ENCODE data around the gene OR1A2. TPM values are rescaled to one million over a fixed set of nuclear protein-coding genes. Genes with fewer than 3 reads are reported as not detected.

The OR1A2 gene
- total and polyA plus RNA-seq, 2 experiments from 2014 or later: not detected

DNA sequence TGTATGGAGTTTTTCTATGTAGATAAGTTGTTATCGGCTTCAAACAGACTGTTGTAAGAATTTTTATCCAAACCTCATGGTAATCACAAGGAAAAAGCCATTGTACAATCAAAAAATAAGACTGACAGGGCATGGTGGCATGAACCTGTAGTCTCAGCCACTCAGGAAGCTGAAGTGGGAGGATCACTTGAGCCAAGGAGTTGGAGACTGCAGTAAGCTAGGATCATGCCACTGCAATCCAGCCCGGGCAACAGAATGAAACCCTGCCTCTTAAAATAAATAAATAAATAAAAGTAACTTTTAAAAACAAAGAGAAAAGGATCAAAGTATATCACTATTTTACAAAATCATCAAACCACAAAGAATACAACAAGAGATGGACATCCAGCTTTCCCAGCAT, 24.5 kb downstream of the OR1A2 start (continued):
- TF ChIP-seq, protein P1, sequence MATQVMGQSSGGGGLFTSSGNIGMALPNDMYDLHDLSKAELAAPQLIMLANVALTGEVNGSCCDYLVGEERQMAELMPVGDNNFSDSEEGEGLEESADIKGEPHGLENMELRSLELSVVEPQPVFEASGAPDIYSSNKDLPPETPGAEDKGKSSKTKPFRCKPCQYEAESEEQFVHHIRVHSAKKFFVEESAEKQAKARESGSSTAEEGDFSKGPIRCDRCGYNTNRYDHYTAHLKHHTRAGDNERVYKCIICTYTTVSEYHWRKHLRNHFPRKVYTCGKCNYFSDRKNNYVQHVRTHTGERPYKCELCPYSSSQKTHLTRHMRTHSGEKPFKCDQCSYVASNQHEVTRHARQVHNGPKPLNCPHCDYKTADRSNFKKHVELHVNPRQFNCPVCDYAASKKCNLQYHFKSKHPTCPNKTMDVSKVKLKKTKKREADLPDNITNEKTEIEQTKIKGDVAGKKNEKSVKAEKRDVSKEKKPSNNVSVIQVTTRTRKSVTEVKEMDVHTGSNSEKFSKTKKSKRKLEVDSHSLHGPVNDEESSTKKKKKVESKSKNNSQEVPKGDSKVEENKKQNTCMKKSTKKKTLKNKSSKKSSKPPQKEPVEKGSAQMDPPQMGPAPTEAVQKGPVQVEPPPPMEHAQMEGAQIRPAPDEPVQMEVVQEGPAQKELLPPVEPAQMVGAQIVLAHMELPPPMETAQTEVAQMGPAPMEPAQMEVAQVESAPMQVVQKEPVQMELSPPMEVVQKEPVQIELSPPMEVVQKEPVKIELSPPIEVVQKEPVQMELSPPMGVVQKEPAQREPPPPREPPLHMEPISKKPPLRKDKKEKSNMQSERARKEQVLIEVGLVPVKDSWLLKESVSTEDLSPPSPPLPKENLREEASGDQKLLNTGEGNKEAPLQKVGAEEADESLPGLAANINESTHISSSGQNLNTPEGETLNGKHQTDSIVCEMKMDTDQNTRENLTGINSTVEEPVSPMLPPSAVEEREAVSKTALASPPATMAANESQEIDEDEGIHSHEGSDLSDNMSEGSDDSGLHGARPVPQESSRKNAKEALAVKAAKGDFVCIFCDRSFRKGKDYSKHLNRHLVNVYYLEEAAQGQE (IDR thresholded peaks at IDR 0.05; ENCODE audit: unreplicated experiment): no peak
- TF ChIP-seq CREB1 (CRISPR knock-in tag; IDR thresholded peaks at IDR 0.05; ENCODE audit: low read depth): no peak
- TF ChIP-seq JUNB (IDR thresholded peaks at IDR 0.05; ENCODE audit: unreplicated experiment): no peak
- TF ChIP-seq ZNF331 (CRISPR knock-in tag; IDR thresholded peaks at IDR 0.05; ENCODE audit: low read depth): no peak
- TF ChIP-seq POLR2AphosphoS5 (IDR thresholded peaks at IDR 0.05; ENCODE audit: low read depth): no peak

DNA sequence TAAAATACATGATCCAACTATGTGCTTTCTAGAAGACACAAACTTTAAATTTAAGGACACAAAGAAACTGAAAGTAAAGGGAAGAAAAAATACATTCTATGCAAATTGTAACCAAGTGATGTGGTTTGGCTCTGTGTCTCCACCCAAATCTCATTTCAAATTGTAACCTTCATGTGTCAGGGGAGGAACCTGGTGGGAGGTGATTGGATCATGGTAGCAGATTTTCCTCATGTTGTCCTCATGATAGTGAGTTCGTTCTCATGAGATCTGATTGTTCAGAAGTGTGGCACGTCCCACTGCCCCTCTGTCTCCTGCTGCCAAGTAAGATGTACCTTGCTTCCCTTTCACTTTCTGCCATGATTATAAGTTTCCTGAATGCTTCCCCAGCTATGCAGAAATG, 25.2 kb downstream of the OR1A2 start:
- DNase-seq (ENCODE audit: low spot score): no peak
- H4K20me1 ChIP-seq (replicated peaks; ENCODE audit: insufficient read depth): no peaks in the 10 kb centered on the region
- H3K9me2 ChIP-seq (ENCODE audit: insufficient read depth): 0 out of 2 replicates have a peak, but pooled peaks cover 3% of the 10 kb centered on the region
- Mint-ChIP-seq H3K4me3 (no peak overlapping the region), H3K9me3 (peaks cover 47% of the 10 kb centered on the region), H3K27ac (no peak overlapping the region), H3K36me3 (ENCODE audit: low read depth) (no peaks in the 10 kb centered on the region), H3K27me3 (ENCODE audit: insufficient read depth, low read depth, poor library complexity) (no peaks in the 10 kb centered on the region), H3K4me1 (no peaks in the 10 kb centered on the region)
- H3K79me2 ChIP-seq (replicated peaks; ENCODE audit: insufficient read depth): no peaks in the 10 kb centered on the region
- H3K36me3 ChIP-seq (ENCODE audit: insufficient read depth): no peaks in the 10 kb centered on the region
- no peak overlapping the region for H3K27ac ChIP-seq (ENCODE audit: low read depth)
- H3K4me1 ChIP-seq (ENCODE audit: insufficient read depth): no peaks in the 10 kb centered on the region
- ATAC-seq: no peak
- H3K4me2 ChIP-seq: no peak overlapping the region
- H2AFZ ChIP-seq: 0 out of 2 replicates have a peak overlapping the region, but pooled peaks have one; percentile 47
- no peaks in the 10 kb centered on the region for H3K27me3 ChIP-seq (ENCODE audit: insufficient read depth)
- no peak overlapping the region for H3K4me3 ChIP-seq
- no peaks in the 10 kb centered on the region for H3F3A ChIP-seq (replicated peaks; ENCODE audit: low read depth)
- no peak for TF ChIP-seq POLR2AphosphoS5 (IDR thresholded peaks at IDR 0.05; ENCODE audit: low read depth)
- TF ChIP-seq EZH2phosphoT487 (IDR thresholded peaks at IDR 0.05; ENCODE audit: unreplicated experiment): no peak
- no peak for TF ChIP-seq CREB1 (CRISPR knock-in tag; IDR thresholded peaks at IDR 0.05; ENCODE audit: low read depth)
- TF ChIP-seq ZNF331 (CRISPR knock-in tag; IDR thresholded peaks at IDR 0.05; ENCODE audit: low read depth): no peak
- no peak for TF ChIP-seq JUNB (IDR thresholded peaks at IDR 0.05; ENCODE audit: unreplicated experiment)
- TF ChIP-seq NANOG (IDR thresholded peaks at IDR 0.05; ENCODE audit: borderline replicate concordance): no peak
- TF ChIP-seq STAT1 (IDR thresholded peaks at IDR 0.05; ENCODE audit: unreplicated experiment): no peak
- TF ChIP-seq, protein P1 (IDR thresholded peaks at IDR 0.05; ENCODE audit: unreplicated experiment): no peak
- TF ChIP-seq, protein P2, sequence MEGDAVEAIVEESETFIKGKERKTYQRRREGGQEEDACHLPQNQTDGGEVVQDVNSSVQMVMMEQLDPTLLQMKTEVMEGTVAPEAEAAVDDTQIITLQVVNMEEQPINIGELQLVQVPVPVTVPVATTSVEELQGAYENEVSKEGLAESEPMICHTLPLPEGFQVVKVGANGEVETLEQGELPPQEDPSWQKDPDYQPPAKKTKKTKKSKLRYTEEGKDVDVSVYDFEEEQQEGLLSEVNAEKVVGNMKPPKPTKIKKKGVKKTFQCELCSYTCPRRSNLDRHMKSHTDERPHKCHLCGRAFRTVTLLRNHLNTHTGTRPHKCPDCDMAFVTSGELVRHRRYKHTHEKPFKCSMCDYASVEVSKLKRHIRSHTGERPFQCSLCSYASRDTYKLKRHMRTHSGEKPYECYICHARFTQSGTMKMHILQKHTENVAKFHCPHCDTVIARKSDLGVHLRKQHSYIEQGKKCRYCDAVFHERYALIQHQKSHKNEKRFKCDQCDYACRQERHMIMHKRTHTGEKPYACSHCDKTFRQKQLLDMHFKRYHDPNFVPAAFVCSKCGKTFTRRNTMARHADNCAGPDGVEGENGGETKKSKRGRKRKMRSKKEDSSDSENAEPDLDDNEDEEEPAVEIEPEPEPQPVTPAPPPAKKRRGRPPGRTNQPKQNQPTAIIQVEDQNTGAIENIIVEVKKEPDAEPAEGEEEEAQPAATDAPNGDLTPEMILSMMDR (conservative IDR thresholded peaks at IDR 0.05; ENCODE audit: low read depth in 2 of 2): no peak
- TF ChIP-seq ETS1 (IDR thresholded peaks at IDR 0.05): no peak
- no peak for TF ChIP-seq ZNF114 (CRISPR knock-in tag; IDR thresholded peaks at IDR 0.05)
